HG02938 (cell line): ENCODE results near the gene SMYD2.

ENCODE experiments used
- ATAC-seq: cut with Tn5 transposase; IDR thresholded peaks from one replicate; pipeline ENCODE4 v1.9.1; 2021; ENCODE audit warnings: mild to moderate bottlenecking, moderate library complexity; ENCODE audit not compliant: unreplicated experiment

Gene SMYD2

DNA sequence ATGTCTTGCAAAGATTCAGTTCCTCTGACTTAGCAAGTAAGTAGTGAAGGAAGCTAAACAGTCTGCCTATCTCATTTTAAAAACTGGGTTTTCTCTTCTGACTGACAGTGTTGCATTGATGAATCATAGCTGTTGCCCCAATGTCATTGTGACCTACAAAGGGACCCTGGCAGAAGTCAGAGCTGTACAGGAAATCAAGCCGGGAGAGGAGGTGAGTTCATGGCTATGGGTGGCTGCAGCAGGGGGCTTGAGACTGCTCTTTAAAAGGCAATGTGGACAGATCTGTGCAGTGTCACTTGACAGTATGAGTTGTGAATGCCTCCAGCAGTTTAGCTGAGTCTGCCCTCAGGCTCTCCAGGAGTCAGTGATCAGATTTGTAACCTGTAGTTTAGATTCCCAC, 46.6 kb downstream of the SMYD2 start:
- no peak for ATAC-seq

DNA sequence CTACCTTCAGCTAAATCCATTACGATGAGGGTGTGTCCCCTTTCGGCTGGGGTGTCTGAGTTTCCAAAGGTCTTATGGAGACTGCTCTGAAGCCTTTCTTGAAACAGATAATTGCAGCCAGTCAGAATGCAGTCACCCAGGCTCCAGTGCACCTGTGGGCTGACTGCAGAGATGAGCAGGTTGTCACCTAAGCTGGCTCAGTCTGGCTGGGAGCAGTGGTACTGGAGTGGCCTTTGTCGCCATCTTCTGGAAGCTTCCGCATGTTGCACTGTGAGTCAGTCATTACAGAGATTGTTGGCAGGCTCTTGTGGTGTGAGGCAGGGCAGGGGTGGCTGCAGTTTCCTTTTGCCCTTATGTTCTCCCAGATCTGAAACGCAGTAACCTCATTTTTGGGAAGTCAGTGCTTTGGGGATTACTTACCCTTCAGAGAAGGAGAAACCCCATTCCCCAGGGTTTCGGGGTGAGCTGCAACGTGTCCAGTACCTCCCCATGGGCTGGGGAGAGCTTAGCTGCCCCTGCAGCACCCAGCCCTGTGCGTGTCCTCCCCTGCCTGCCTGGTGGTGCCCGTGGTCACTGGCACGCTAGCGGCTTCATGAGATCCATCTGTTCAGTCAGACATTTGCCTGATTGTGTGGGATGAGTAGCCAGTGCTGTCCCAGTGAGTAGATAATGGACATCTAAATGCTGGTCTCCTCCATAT, 48.0 kb downstream of the SMYD2 start:
- ATAC-seq = peak; percentile 92

DNA sequence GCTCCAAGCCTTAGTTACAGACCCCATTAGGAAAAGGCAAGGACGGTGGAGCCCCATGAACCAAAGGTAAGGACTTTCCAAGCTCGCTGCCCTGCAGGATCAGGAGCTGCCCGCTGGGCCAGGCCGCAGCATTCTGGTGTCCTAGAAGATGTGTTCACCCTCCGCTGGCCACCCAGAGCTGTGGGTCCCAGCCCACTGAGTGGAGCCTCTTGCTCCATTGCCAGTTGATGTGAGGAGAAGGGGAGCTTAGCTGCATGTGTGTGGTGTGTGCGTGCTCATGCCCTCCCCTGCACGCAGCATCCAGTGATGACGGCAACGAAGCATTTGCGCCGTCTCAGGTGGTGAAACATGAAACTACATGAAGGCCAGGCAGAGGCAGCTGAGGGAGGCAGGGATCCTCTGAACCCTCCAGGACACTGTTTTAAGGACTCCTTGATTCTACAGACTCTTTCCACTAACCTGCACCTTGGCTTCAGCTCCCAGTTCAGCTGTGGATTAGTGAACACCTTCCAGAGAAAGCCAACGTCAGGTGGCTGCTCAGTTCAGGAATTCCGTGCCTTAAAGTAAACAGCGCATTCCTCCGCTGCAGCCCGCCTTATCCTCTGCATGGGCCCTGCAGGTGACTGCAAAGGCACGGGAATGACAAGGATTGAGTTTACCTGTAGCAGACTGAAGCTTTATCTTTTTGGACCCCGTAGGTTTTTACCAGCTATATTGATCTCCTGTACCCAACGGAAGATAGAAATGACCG, 48.7 kb downstream of the SMYD2 start:
- no peak for ATAC-seq

DNA sequence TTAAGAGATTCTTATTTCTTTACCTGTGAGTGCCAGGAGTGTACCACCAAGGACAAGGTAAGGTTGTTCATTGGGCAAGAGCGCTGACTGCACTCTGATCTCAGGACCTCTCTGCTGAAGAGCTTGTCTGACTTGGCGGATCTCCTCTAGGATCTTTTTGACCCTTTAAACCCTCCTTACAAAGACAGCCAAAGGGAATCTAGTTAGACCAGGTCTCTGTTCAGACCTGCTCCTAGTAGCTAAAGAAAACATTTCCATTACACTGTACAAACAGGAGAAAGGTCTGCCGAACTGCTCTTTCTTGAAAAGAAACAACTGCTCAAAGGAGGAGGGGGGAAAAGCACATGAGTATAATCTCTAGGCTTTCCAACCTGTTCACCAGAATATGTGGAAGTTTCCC, 49.3 kb downstream of the SMYD2 start:
- no peak for ATAC-seq

DNA sequence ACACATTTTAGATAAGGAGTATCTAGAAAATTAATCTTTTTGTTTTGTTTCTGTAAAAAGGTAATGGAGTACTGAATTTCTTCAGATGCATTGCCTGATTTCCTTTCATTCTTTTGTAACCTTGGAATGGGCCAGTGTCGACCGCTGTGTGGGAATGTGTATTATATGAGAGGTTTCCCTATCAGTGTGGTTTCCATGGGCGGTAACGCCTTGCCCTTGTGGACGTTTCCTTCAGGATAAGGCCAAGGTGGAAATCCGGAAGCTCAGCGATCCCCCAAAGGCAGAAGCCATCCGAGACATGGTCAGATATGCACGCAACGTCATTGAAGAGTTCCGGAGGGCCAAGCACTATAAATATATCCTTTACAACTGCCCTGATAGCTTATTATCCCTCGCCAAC, 49.8 kb downstream of the SMYD2 start:
- no peak for ATAC-seq

DNA sequence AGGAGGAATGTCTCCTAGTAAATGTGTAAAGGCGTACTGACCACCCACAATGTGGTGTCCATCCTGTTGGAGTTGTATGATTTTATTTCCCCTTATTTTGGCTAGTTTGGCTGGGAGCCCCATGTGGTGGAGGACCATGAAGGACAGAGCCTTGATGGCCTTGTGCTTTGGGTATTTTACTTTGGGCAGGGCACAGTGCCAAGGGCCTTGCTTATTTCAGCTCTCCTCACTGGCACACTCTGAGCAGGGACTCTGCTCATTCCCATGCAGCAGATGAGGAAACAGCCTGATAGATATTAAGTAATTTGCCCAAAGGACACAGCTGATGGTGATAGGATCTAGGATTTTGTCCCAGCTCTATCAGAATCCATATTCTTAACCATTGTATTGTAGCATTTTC, 50.2 kb downstream of the SMYD2 start:
- ATAC-seq = no peak

DNA sequence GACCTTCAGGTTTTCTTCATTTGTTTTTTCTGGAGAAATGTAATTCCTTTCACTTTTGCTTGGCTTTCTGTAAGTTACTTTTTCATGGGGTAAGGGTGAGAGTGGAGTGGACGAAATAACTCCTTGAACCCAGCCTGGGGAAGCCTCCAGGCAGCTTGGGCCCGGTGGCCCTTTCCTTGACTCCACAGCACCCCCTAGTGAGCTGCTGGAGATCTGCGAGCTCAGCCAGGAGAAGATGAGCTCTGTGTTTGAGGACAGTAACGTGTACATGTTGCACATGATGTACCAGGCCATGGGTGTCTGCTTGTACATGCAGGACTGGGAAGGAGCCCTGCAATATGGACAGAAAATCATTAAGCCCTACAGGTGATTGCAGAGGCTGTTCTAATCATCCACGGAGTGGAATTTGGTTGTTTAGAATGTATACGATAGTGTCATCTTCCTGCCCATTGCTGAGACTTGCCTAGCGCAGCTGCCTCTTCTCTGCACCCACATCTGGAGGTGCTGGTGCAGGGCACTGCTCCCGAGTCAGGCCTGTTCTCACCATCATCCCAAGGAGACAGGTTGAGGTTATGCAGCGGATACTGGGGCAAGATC, 51.0 kb downstream of the SMYD2 start:
- ATAC-seq = peak; percentile 36

DNA sequence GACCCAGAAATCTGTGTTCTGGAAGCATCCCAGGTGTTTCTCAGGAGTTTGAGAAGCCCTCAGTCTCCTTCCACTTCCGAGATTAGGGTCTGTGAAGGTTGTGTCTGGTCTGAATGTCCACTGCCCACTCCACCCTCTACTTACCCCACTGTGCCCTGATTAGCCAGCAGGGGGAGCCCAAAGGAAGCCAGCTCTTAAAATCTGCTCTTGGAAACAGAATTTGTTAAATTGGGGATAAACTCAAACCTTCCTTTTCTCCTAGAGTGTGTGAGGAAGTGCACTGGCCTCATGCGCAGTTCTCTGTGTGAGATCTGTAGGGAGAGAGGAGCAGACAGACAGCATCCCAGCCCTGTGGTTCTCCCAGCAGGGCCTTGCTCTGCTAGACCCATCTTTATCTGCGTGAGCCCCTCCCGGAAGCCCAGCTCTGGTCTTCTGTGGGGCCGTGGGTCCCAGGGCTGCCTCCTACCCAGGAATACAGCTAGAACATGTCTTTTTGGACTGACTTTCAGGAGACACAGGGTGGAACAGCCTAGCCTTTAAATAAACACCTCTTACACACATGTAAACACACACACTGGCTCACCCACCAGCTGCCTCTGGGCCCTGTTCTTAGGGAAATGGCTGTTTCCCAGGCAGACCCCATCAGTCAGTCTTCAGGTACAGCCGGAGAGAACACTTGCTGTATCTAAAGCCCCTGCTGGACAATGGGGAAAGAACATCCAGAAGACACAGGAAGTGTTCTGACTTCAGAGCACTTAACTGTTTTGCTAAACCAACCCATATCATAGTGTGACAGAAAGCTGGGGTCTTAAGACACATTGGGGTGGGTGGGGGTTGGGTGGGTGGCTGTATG, 52.2 kb downstream of the SMYD2 start:
- ATAC-seq = peak; percentile 40

DNA sequence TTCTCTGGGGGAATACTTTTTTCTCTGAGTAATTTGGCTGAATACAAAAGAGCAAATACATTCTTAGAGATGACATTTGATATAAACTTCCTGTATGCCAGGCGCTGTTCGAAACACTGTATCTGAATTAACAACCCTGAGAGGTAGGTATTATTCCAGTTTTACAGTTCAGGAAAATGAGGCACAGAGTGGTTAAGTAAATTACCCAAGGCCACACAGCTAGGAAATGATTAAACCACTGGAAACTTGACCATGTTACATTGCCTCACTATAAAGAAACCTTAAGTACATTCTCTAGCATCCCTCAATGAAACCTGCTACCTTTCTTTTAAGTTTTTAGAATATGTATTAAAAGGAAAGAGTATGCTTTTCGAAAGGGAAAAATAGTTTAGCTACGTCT, 54.6 kb downstream of the SMYD2 start:
- no peak for ATAC-seq

DNA sequence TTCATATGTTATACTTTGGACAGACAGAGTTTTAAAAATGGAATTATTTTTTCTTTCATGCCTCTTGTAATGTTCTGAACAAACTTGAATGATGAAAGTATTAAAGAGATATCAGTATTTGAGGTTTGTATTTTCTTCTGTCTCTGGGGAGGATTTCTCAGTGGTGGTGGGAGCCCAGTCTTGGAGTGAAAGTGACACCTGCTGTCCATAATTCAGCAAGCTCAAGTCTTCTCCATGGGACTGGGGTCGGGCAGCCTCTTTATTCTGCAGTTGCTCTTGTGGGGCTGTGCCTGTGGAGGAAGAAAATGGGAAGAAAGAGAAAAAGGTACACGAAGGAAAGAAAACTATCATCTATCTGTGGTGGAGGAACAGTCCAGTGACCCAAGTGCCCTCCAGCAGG, 56.1 kb downstream of the SMYD2 start:
- ATAC-seq = no peak

DNA sequence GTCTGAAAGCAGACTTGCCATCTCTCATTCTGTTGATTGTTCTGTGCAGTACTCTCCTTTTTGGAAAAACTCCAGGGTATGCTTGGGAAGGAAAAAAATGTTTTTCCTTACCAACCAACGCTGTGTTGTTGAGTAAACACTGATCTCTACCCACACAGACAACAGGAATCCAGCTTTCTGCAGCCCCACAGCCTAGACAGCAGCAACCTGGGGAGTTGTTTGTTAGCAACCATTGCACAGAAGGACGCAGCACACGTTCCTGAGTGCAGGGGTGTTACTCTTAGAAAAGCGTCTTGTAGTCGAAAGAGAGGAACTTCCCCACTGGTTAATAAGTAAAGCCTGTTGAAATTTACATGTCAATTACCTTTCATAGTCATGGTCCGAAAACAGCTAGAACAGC, 56.6 kb downstream of the SMYD2 start:
- ATAC-seq = no peak

DNA sequence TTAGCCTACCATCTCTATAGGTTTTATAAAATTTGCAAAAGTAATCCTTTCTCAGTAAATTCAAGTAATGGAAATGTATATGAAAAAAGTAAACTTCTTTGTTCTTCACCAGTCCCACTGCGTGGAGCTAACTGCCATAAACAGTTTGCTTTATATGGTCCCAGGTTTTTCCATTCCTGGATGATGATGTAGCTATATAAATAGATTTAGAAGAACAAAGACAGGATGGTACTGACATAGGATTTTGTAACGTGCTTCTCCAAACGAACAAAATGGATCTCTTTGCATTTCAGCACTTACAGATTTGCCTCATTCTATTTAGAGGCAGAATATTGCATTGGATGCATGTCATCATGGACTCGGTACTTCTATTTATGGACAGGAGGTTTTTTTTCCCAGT, 57.3 kb downstream of the SMYD2 start:
- no peak for ATAC-seq

DNA sequence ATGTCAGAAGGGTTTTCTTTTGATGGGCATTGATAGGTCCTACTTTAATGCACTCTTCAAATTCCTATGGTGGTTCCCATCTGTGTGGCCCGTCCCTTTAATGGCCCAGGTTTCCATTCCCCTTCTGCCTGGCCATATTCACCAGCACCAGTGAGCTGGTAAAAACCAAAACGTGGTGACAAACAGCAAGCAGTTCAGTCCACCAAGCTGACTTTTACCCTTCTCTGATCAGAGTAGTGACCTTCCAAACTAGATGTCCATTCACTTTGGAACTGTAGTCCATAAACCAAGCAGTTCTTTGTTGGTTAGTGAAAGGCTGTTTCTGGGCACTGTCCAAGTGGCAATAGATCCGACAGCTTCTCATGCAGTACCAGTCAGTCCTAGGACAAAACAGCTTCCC, 60.5 kb downstream of the SMYD2 start:
- ATAC-seq = no peak

DNA sequence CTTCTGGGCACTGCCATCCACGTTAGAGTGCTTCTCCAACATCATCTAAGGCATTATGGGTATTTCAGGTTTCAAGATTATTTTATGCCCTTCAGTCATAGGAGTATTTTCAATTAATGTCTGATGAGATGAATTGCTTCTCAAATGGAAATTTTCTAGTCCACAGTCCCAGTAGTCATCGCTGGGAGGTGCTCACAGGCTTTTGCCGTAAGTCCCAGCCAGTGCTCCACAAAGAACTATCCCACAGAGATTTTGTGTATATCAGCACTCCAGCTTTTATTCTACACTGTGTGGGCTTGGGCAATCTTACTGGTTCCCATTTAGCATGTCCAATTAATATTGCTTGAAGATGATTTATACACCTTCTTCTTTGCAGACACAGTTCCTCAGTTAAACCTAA, 61.0 kb downstream of the SMYD2 start:
- ATAC-seq = no peak

DNA sequence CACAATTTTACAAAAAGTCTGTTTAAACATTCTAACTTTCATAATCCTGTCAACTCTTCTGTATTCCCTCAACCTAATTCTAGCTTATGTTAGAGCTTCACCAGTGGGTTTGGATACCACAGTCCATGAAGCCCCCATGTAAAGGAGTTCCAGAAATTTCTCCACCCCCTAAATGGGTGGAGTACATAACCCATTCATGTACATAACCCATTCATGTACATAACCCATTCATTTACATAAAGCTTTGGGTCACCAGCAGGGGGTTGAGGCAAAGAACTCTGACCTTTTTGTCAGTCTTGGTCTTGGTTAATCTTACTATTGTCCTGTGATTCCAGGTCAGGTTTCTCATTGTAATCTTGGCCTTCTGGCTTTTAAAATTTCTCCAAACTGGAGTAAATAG, 61.6 kb downstream of the SMYD2 start:
- ATAC-seq = no peak

DNA sequence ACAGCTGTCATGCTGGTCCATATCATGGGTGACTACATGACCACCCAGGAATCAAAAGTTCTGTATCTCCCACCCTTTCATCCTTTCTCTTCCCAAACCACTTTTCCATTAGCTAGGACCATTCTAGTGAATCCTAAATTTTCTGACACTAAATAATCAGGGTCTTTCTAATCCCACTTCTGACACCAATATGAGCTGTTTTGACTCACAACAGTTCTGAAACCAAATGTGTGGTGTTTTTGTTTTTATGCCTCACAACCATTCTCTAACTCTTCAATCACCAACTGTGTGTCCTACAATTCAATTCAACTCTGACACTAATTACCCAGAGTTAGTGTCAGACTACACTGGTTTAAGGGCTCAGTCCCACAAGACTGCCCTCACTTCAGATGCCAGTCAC, 63.9 kb downstream of the SMYD2 start:
- ATAC-seq = no peak

DNA sequence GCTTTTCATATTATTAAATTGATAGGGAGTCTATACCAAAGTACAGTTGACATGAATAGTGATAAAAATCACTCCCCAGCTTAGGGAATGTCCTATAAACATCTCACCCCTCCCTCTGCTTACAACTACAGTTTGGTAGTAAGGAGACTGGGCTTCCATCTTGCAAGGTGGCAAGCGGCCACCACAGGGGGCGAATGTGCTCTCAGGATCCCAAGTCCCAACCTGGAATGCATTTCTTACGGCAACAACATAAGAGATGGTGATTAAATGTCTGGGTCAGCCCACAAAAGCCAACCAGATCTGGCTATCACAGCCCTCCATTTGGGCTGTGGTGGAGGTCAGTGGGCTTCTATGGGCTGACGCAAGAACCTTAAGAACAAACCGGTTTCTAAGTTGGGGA, 68.0 kb downstream of the SMYD2 start:
- no peak for ATAC-seq

DNA sequence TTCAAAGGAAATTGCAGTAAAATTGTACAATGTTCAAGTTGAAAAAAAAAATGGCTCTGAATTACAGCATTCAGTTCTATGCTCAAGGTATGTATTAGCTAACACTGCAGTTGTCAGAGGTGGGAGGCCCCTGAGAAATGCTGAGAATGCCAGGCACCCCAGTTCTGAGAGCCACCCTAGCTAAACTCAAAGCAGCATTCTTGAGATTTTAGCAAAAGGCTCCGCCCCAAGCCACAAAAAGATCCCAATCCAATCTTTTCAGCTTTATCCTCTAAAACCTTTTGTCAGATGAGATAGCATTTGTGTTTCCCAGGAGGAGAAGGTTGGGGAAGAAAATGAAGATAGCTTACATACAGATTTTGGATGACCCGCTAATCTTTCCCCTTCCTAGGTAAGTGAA, 68.8 kb downstream of the SMYD2 start:
- no peak for ATAC-seq

DNA sequence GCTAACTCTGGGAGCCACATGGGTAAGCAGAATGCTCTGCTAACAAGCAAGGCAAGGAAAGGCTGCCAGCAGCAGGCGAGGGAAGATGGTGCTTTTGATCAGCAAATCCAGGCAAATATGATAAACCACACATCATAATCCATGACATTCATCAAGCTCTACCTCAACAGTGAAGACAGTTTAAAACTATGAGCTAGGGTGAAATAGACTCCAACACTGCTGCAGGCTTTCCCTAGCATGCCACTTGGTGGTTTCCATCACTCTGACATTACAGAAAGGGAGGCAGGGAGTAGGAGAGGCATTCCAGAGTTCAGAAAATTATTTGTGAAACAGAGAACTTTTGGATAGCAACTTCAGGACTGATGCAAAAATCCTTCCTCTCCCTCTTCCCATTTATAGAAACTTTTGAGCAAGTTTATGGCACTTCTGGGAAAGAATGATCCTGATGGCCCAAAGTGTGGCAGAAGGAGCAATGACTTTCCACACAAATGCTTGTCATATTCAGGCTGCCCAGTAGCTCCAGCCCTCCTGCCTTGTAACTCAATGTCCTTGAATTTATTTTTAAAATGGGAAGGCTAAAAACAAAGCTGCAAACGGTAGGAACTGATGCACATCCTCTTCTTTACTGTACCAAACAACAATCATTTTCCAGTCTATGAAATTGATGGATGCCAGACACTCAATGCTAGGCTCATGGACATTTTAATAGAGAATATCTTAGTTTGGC, 70.8 kb downstream of the SMYD2 start:
- ATAC-seq = no peak

DNA sequence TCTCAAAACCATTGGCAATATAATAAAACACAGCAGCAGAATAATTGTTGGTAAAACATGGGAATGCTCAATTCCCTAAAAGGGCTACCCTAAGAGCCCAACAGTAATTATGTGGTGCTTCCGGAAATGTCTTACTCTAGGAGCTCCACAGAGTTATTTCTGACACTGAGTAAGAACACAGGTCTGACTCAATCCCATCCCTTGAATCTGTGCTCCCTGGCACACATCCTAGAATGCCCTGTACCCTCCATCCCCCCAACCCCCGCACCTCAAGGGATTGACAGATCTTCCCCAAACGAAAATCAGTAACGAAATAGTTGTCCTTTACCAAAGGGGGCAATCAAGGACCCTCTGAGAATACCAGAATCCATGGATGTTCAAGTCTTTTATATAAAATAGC, 71.9 kb downstream of the SMYD2 start:
- ATAC-seq = no peak
